AG04450 (cell line): ENCODE data around the gene OXCT2. TPM values are rescaled to one million over a fixed set of nuclear protein-coding genes. Genes with fewer than 3 reads are reported as not detected.

Experiments
- CTCF ChIA-PET: fragments of 300-600, 350-600 bp; formaldehyde crosslinking; extraction: SDS; loops from one replicate; lab custom pipeline; 2022; ENCODE audit warnings: antibody characterized with exemption, inconsistent platforms; lab: Charles Lee
- POLR2A ChIA-PET: fragments of 350-600 bp; formaldehyde crosslinking; extraction: SDS; loops from one replicate; lab custom pipeline; 2021; ENCODE audit warnings: antibody characterized with exemption, inconsistent platforms; lab: Yijun Ruan, JAX
- DNase-seq: peaks from one replicate; pipeline ENCODE4 v3.0.0-alpha.2; 2011; ENCODE audit warnings: low read depth, low spot score
- H3K27ac ChIP-seq: one replicate; pipeline ENCODE4 v1.5.1; 2012; ENCODE audit warnings: low read depth, low read length, control low read depth
- H3K27me3 ChIP-seq: one replicate; pipeline ENCODE4 v1.6.0; 2012; ENCODE audit warnings: low read length; ENCODE audit not compliant: control insufficient read depth, insufficient read depth
- H3K4me3 ChIP-seq: 2 replicates; pipeline ENCODE4 v1.5.1; 2011; ENCODE audit warnings: mild to moderate bottlenecking, low read depth, low read length, control low read depth
- H3K9me3 ChIP-seq: 2 replicates; pipeline ENCODE4 v1.5.1; 2012; ENCODE audit warnings: low read length; ENCODE audit not compliant: control insufficient read depth, insufficient read depth
- polyA plus RNA-seq: library from polyadenylated mRNA; depleted of rRNA; stranded (reverse); fragments of >200 nt; gene quantifications from 2 replicates; pipeline ENCODE4 v1.2.3, GENCODE V29; 2011
- TF ChIP-seq, protein P1 (sequence below): IDR thresholded peaks from 2 replicates; pipeline ENCODE4 v1.5.1; 2011; ENCODE audit warnings: low read depth, low read length, control low read depth, inconsistent platforms

Gene OXCT2
- polyA plus RNA-seq, 1 experiment, result 0.06 TPM

GRCh38 chr1:39737546-39738169 is 33.5 kb downstream of the OXCT2 start:
- ChIA-PET POLR2A (no interaction called here), CTCF (interaction anchor here (1.8 kb wide), 1 partner anchor 79 kb away, joined by 7 read pairs; no protein-coding TSS in a partner anchor)
- DNase-seq, result no peak
- Histone ChIP-seq H3K9me3 (no peaks in the 10 kb centered on the region), H3K27ac (no peak overlapping the region), H3K4me3 (no peak overlapping the region), H3K27me3 (peaks cover 14% of the 10 kb centered on the region)
- TF ChIP-seq, protein P1, sequence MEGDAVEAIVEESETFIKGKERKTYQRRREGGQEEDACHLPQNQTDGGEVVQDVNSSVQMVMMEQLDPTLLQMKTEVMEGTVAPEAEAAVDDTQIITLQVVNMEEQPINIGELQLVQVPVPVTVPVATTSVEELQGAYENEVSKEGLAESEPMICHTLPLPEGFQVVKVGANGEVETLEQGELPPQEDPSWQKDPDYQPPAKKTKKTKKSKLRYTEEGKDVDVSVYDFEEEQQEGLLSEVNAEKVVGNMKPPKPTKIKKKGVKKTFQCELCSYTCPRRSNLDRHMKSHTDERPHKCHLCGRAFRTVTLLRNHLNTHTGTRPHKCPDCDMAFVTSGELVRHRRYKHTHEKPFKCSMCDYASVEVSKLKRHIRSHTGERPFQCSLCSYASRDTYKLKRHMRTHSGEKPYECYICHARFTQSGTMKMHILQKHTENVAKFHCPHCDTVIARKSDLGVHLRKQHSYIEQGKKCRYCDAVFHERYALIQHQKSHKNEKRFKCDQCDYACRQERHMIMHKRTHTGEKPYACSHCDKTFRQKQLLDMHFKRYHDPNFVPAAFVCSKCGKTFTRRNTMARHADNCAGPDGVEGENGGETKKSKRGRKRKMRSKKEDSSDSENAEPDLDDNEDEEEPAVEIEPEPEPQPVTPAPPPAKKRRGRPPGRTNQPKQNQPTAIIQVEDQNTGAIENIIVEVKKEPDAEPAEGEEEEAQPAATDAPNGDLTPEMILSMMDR, result no peak

- Histone ChIP-seq H3K27ac (no peak overlapping the region), H3K4me3 (no peak overlapping the region), H3K27me3 (peaks cover 18% of the 10 kb centered on the region), H3K9me3 (no peaks in the 10 kb centered on the region)
- no peak for DNase-seq
- POLR2A ChIA-PET, result no interaction called here
- TF ChIP-seq, protein P1, result no peak
- CTCF ChIA-PET, result no interaction called here
These were observed 35.4 kb downstream of the OXCT2 start for GRCh38 chr1:39735731-39736130.

- DNase-seq, result no peak
- no peaks in the 10 kb centered on the region for H3K9me3 ChIP-seq
- TF ChIP-seq, protein P1, result no peak
- no peak overlapping the region for H3K27ac ChIP-seq
- H3K4me3 ChIP-seq, result no peak overlapping the region
- POLR2A ChIA-PET, result no interaction called here
- CTCF ChIA-PET, result interaction anchor here (0.7 kb wide), 1 partner anchor 75 kb away, joined by 3 read pairs; no protein-coding TSS in a partner anchor
- H3K27me3 ChIP-seq, result peaks cover 30% of the 10 kb centered on the region
These were observed 38.0 kb downstream of the OXCT2 start for GRCh38 chr1:39733161-39733560.

GRCh38 chr1:39732730-39733129 is 38.4 kb downstream of the OXCT2 start:
- H3K27ac ChIP-seq, result no peak overlapping the region
- POLR2A ChIA-PET, result no interaction called here
- DNase-seq, result no peak

GRCh38 chr1:39729842-39730241 is 41.3 kb downstream of the OXCT2 start:
- TF ChIP-seq, protein P1, result no peak
- Histone ChIP-seq H3K9me3 (no peaks in the 10 kb centered on the region), H3K27ac (no peak overlapping the region), H3K27me3 (peaks cover 45% of the 10 kb centered on the region), H3K4me3 (no peak overlapping the region)
- CTCF ChIA-PET, result no interaction called here
- DNase-seq, result no peak
- POLR2A ChIA-PET, result no interaction called here

More at GRCh38 chr1:39732730-39733129, 38.4 kb downstream of the OXCT2 start:
- Histone ChIP-seq H3K9me3 (no peaks in the 10 kb centered on the region), H3K27me3 (peaks cover 34% of the 10 kb centered on the region), H3K4me3 (no peak overlapping the region)
- CTCF ChIA-PET, result interaction anchor here (1.8 kb wide), 1 partner anchor 126 kb away, joined by 4 read pairs; no protein-coding TSS in a partner anchor
- TF ChIP-seq, protein P1, result no peak
